ENCODE results near the gene CACNA1E.

DNA sequence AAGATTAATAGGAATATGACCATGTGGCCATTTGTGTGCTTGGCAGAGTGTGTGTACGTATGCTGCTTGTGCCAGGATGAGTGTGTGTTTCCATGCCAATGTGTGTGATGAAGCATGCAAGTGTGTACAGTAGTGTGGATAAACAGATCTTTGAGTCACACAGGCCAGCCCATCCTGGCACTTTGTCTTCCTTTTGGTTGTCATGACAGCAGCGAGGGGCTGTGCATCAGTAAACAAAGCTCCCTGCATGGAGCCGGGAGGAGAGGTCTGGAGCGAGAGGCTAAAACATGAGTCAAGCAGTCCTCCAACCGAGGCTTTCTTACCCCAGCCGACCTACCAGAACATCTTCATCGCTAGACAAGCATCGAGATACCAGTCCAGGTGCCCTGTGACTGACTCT lies 221.2 kb downstream of the CACNA1E start:
- TF ChIP-seq POLR2AphosphoS5 (IDR thresholded peaks at IDR 0.05; ENCODE audit: low read depth, low read length) (no peak), TAF1 (IDR thresholded peaks at IDR 0.05; ENCODE audit: borderline replicate concordance, insufficient read depth, low read length) (no peak), SIN3A (IDR thresholded peaks at IDR 0.05; ENCODE audit: borderline replicate concordance, insufficient read depth, low read length) (no peak), FOXP2 (optimal IDR thresholded peaks at IDR 0.05; ENCODE audit: borderline replicate concordance, extremely low read depth, extremely low read length, insufficient read depth) (no peak)
- TF ChIP-seq, protein P1, sequence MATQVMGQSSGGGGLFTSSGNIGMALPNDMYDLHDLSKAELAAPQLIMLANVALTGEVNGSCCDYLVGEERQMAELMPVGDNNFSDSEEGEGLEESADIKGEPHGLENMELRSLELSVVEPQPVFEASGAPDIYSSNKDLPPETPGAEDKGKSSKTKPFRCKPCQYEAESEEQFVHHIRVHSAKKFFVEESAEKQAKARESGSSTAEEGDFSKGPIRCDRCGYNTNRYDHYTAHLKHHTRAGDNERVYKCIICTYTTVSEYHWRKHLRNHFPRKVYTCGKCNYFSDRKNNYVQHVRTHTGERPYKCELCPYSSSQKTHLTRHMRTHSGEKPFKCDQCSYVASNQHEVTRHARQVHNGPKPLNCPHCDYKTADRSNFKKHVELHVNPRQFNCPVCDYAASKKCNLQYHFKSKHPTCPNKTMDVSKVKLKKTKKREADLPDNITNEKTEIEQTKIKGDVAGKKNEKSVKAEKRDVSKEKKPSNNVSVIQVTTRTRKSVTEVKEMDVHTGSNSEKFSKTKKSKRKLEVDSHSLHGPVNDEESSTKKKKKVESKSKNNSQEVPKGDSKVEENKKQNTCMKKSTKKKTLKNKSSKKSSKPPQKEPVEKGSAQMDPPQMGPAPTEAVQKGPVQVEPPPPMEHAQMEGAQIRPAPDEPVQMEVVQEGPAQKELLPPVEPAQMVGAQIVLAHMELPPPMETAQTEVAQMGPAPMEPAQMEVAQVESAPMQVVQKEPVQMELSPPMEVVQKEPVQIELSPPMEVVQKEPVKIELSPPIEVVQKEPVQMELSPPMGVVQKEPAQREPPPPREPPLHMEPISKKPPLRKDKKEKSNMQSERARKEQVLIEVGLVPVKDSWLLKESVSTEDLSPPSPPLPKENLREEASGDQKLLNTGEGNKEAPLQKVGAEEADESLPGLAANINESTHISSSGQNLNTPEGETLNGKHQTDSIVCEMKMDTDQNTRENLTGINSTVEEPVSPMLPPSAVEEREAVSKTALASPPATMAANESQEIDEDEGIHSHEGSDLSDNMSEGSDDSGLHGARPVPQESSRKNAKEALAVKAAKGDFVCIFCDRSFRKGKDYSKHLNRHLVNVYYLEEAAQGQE (IDR thresholded peaks at IDR 0.05; ENCODE audit: insufficient read depth in 1 of 2, low read depth in 2 of 2, low read length in 2 of 2): no peak

Data from PFSK-1 (cell line).